Measurements from ENCODE around the gene KCNA3. TPM values are rescaled to one million over a fixed set of nuclear protein-coding genes. Genes with fewer than 3 reads are reported as not detected.

The KCNA3 gene
- total and polyA plus RNA-seq, 3 experiments from 2014 or later = 38.4 to 94.0 (median 40.5) TPM

Other genes starting within 250 kb of the KCNA3 start
- gene PROK1, start 223.8 kb downstream of the KCNA3 start, total RNA-seq = not detected
- not detected for gene PROK1, start 223.8 kb downstream of the KCNA3 start, polyA plus RNA-seq
- gene KCNA10, start 155.8 kb downstream of the KCNA3 start, total RNA-seq = not detected
- not detected for gene KCNA10, start 155.8 kb downstream of the KCNA3 start, polyA plus RNA-seq
- under 1 TPM; 0.24 to 0.35 TPM for gene KCNA2, start 68.6 kb downstream of the KCNA3 start, total RNA-seq
- 0.16 TPM for gene KCNA2, start 68.6 kb downstream of the KCNA3 start, polyA plus RNA-seq
- 100 to 1,000 TPM; 190 to 194 TPM for gene CD53, start 198.2 kb upstream of the KCNA3 start, total RNA-seq
- gene CD53, start 198.2 kb upstream of the KCNA3 start, polyA plus RNA-seq = 1,104 TPM

Measured in CD8-positive, alpha-beta memory T cell (primary cell).